GM12878 (cell line): ENCODE data around the gene FATE1. TPM values are rescaled to one million over a fixed set of nuclear protein-coding genes. Genes with fewer than 3 reads are reported as not detected.

Experiments used
- ATAC-seq: fragments of 200-7000 bp; cut with Tn5 transposase; 3 replicates; pipeline ENCODE4 v1.9.1; 2020; ENCODE audit warnings: mild to moderate bottlenecking, moderate library complexity
- BruUV-seq: library from RNA; stranded (reverse); fragments of 400-500 nt; replicated peaks from 2 replicates; lab custom pipeline; 2021; lab: Mats Ljungman, UMichigan
- CTCF ChIA-PET: fragments of 300-600 bp; sonication (Branson Sonifier 250); formaldehyde crosslinking; extraction: SDS; loops from one replicate; lab custom pipeline; 2021; ENCODE audit warnings: inconsistent platforms; lab: Yijun Ruan, JAX
- POLR2A ChIA-PET: fragments of 350-600 bp; formaldehyde crosslinking; extraction: SDS; loops from one replicate; lab custom pipeline; 2021; ENCODE audit warnings: inconsistent platforms; lab: Charles Lee
- RAD21 ChIA-PET: fragments of 300-600 bp; sonication (Branson Sonifier 250); formaldehyde crosslinking; loops from one replicate; lab custom pipeline; 2023; ENCODE audit warnings: antibody characterized with exemption; ENCODE audit not compliant: unreplicated experiment; lab: Charles Lee
- SMC1A ChIA-PET: fragments of 300-600 bp; sonication (Branson Sonifier 250); formaldehyde crosslinking; loops from one replicate; lab custom pipeline; 2023; ENCODE audit not compliant: unreplicated experiment, uncharacterized antibody; lab: Charles Lee
- DNase-seq: peaks from one replicate; pipeline ENCODE4 v3.0.0-alpha.2; 2011; ENCODE audit warnings: low read depth, low spot score
- FAIRE-seq: peaks from 3 replicates; lab custom pipeline; 2011; peaks lifted over from hg19 to GRCh38; lab: Jason Lieb, UNC
- H2AFZ ChIP-seq: 2 replicates; pipeline ENCODE4 v1.6.0; 2011; ENCODE audit warnings: low read depth, low read length, control low read depth; ENCODE audit not compliant: control insufficient read depth
- H3K27ac ChIP-seq: 2 replicates; pipeline ENCODE4 v1.5.1; 2011; ENCODE audit warnings: control low read depth; ENCODE audit not compliant: control insufficient read depth, insufficient read depth
- H3K27me3 ChIP-seq, 2 experiments: replicated peaks in 1 of 2; 2 replicates each; pipeline versions ENCODE4 v1.6.0 to v1.6.1; 2011; ENCODE audit warnings: low read length in 1 of 2; ENCODE audit not compliant: control insufficient read depth in 2 of 2, insufficient read depth in 2 of 2
- H3K36me3 ChIP-seq, 2 experiments: 2 replicates each; pipeline ENCODE4 v1.5.1; 2011; ENCODE audit warnings: low read length in 1 of 2; ENCODE audit not compliant: control insufficient read depth in 2 of 2, insufficient read depth in 2 of 2
- H3K4me1 ChIP-seq: 2 replicates; pipeline ENCODE4 v1.6.1; 2011; ENCODE audit warnings: mild to moderate bottlenecking, low read length, moderate library complexity, mixed read lengths; ENCODE audit not compliant: control insufficient read depth, insufficient read depth
- H3K4me2 ChIP-seq: 2 replicates; pipeline ENCODE4 v1.6.0; 2011; ENCODE audit warnings: control low read depth; ENCODE audit not compliant: control insufficient read depth, insufficient read depth
- H3K4me3 ChIP-seq: fragments of 200-600 bp; sonication (generic); 2 replicates; pipeline ENCODE4 v1.5.1; 2016
- H3K79me2 ChIP-seq: 2 replicates; pipeline ENCODE4 v1.6.0; 2011; ENCODE audit warnings: low read length; ENCODE audit not compliant: control insufficient read depth, insufficient read depth
- H3K9ac ChIP-seq: 2 replicates; pipeline ENCODE4 v1.8.0; 2011; ENCODE audit warnings: low read length, control low read depth, mixed read lengths; ENCODE audit not compliant: control insufficient read depth, insufficient read depth
- H3K9me3 ChIP-seq: replicated peaks from 3 replicates; pipeline ENCODE4 v1.5.1; 2011; ENCODE audit warnings: mild to moderate bottlenecking, low read length; ENCODE audit not compliant: control insufficient read depth, insufficient read depth
- H4K20me1 ChIP-seq: 2 replicates; pipeline ENCODE4 v1.6.0; 2011; ENCODE audit not compliant: control insufficient read depth, insufficient read depth
- BCL11A ChIP-seq: IDR thresholded peaks from 2 replicates; pipeline ENCODE4 v1.6.1; 2011; ENCODE audit warnings: low read depth, low read length
- IKZF1 ChIP-seq: fragments of 450-650 bp; conservative IDR thresholded peaks from 2 replicates; pipeline ENCODE4 v1.6.1; 2017; ENCODE audit warnings: antibody characterized with exemption, mild to moderate bottlenecking
- MXI1 ChIP-seq: fragments of 150-350 bp; IDR thresholded peaks from 2 replicates; pipeline ENCODE4 v1.6.1; 2011; ENCODE audit warnings: low read depth, mild to moderate bottlenecking, inconsistent platforms, low read length, improper control_type of control experiment
- RCOR1 ChIP-seq: conservative IDR thresholded peaks from 2 replicates; pipeline ENCODE4 v1.6.1; 2012; ENCODE audit warnings: low read depth, low read length, improper control_type of control experiment
- SIN3A ChIP-seq: IDR thresholded peaks from 2 replicates; pipeline ENCODE4 v1.6.1; 2012; ENCODE audit warnings: low read depth, low read length, improper control_type of control experiment
- SRF ChIP-seq, 2 experiments: IDR thresholded peaks; 2 replicates each; pipeline ENCODE4 v1.6.1; 2011; ENCODE audit warnings: low read depth in 2 of 2, low read length in 2 of 2, mild to moderate bottlenecking in 1 of 2, moderate library complexity in 1 of 2
- TCF7 ChIP-seq: IDR thresholded peaks from 2 replicates; pipeline ENCODE4 v1.6.1; 2014; ENCODE audit warnings: antibody characterized with exemption, borderline replicate concordance
- ZNF217 ChIP-seq: fragments of 450-650 bp; IDR thresholded peaks from 2 replicates; pipeline ENCODE4 v1.6.1; 2017; ENCODE audit warnings: antibody characterized with exemption, mild to moderate bottlenecking
- ZNF384 ChIP-seq: IDR thresholded peaks from 2 replicates; pipeline ENCODE4 v1.6.1; 2012; ENCODE audit warnings: low read depth, mild to moderate bottlenecking, low read length, improper control_type of control experiment, borderline replicate concordance
- WGBS: methylation state at CpG from one replicate; pipeline ENCODE4 v1.1.6; 2016; ENCODE audit warnings: low lambda C conversion rate; ENCODE audit not compliant: insufficient replicate concordance, insufficient coverage; ENCODE audit errors: missing lambda C conversion rate; 5-methylcytosine and 5-hydroxymethylcytosine counted together
- in situ Hi-C: fragments of 300-500 bp; cut with MboI; formaldehyde crosslinking; loops from 9 replicates; pipeline ENCODE4 v1.14.3; 2018; ENCODE audit warnings: mixed read lengths
- intact Hi-C: fragments of 100-400 bp; cut with micrococcal nuclease; formaldehyde crosslinking; loops from one replicate; pipeline ENCODE4 v1.14.2; 2022; ENCODE audit not compliant: unreplicated experiment
- polyA plus RNA-seq, 11 experiments: library from polyadenylated mRNA; depleted of rRNA in 4 of 11; unstranded in 6 of 11; stranded (reverse) in 5 of 11; fragments of >200 nt; fragmentation: Nextera tagmentation in 4 of 11; fragmentation: Illumina TruSeq in 1 of 11; extraction: Ambion mirVana in 4 of 11; extraction: Trizol in 1 of 11; gene quantifications; 1 replicate in 1 of 11; 2 replicates in 10 of 11; pipeline versions ENCODE4 v1.2.1 to v1.2.3, GENCODE V29; 2011 to 2016; ENCODE audit warnings: inconsistent platforms in 2 of 11, missing spikeins in 2 of 11, low read depth in 1 of 11
- total RNA-seq, 4 experiments: library from RNA; depleted of rRNA in 3 of 4; stranded (reverse); fragments of >200 nt in 3 of 4; fragmentation: Illumina TruSeq in 1 of 4; extraction: Trizol in 1 of 4; gene quantifications; 2 replicates each; pipeline versions ENCODE4 v1.2.1 to v1.2.3, GENCODE V29; 2013 to 2021

The FATE1 gene
- total and polyA plus RNA-seq, 10 of the 15 experiments (the other 5 are each of a cell fraction or from before 2014, with no cell fraction given): 0.26 to 0.28 TPM; not detected in 8

DNA sequence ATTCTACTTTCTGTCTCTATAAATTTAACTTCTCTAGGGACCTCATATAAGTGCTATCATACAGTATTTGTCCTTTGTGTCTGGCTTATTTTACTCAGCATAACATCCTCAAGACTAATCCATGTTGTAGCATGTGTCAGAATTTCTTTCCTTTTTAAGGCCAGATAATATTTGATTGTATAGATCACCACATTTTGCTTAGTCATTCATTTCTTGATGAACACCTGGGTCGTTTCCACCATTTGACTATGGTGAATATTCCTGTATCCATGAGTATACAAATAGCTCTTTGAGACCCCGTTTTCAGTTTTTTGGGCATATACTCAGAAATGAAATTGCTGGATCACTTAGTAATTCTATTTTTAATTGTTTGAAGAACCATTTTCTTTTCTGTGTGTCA, 30.7 kb downstream of the FATE1 start (continued):
- TF ChIP-seq TCF7 (no peak), SRF (IDR thresholded peaks at IDR 0.05; ENCODE audit: low read depth in 2 of 2, low read length in 2 of 2) (no peak), IKZF1 (no peak)

DNA sequence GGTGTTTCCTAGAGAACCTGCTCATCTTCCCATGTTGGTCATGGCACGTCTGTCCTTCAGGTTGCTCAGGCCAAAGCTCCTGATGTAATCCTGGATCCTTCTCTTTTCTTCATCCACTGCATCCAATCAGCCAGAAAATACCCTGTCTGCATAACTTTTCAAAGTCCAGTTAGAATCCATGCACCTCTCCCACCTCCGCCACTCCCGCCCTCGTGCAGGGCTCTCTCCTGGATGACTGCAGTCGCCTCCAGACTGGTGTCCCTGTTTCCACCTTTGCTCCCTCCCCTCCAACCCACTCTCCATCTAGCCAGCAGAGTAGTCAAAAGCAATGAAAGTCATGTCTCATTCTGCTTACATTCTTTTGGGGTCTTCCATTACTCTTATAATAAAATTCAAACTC, 34.7 kb downstream of the FATE1 start:
- no peak overlapping the region for H3K4me2 ChIP-seq
- DNase-seq (no peak), FAIRE-seq (no peak), ATAC-seq (no peak)
- H3K9ac ChIP-seq: no peak overlapping the region
- 56% methylated on average over 5 of the region's 5 CpGs for WGBS
- H3K4me3 ChIP-seq: no peak overlapping the region
- in situ Hi-C loops (loop anchor here (5.0 to 10.0 kb wide), 2 partner anchors 892 to 1174 kb away; no protein-coding TSS in a partner anchor), intact Hi-C loops (loop anchor here (1.0 to 10.0 kb wide), 2 partner anchors 882 to 1174 kb away; no protein-coding TSS in a partner anchor)
- no peaks in the 10 kb centered on the region for H3K9me3 ChIP-seq
- no peaks in the 10 kb centered on the region; a peak in 1 of 4 replicates for H3K27me3 ChIP-seq
- SMC1A ChIA-PET: no interaction called here
- no peaks in the 10 kb centered on the region for H3K4me1 ChIP-seq
- POLR2A ChIA-PET: no interaction called here
- RAD21 ChIA-PET: interaction anchor here (4.3 kb wide), 1 partner anchor 882 kb away, joined by 23 read pairs; no protein-coding TSS in a partner anchor
- no TSS peak for BruUV-seq
- H4K20me1 ChIP-seq: no peaks in the 10 kb centered on the region
- TF ChIP-seq BCL11A (no peak), ZNF217 (no peak), ZNF384 (no peak), MXI1 (no peak), RCOR1 (no peak), SIN3A (no peak)
- no peak overlapping the region for H3K27ac ChIP-seq
- H2AFZ ChIP-seq: no peak overlapping the region
- H3K79me2 ChIP-seq: no peaks in the 10 kb centered on the region
- CTCF ChIA-PET: interaction anchor here (0.7 to 5.6 kb wide), 9 partner anchors 14 to 1071 kb away, joined by 3 to 55 read pairs (median 3); no protein-coding TSS in a partner anchor
- no peaks in the 10 kb centered on the region for H3K36me3 ChIP-seq
